GM21360 (cell line): ENCODE results near the gene PTPRG.

Experiments
- ATAC-seq: cut with Tn5 transposase; IDR thresholded peaks from one replicate; pipeline ENCODE4 v1.9.1; 2021; ENCODE audit warnings: mild to moderate bottlenecking, moderate library complexity; ENCODE audit not compliant: unreplicated experiment

PTPRG gene

DNA sequence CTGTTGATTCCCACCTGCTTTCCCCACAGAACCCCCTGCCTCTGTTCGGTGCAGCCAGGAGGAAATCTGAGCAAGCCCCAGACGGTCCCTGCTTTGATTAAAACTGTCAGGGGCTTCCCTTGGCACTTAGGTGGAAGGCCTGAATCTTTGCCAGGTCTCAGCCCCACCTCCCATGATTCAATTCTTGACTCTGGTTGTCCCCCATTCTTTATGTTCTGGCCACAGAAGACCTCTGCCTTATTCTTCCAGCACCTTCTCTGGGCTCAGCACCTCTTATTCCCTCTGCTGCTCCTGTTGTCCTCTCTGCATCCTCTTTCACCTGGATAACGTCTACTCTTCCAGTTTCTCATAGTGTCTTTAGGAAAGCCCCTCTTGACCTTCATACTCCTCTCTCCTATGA, 349.4 kb downstream of the PTPRG start:
- no peak for ATAC-seq

DNA sequence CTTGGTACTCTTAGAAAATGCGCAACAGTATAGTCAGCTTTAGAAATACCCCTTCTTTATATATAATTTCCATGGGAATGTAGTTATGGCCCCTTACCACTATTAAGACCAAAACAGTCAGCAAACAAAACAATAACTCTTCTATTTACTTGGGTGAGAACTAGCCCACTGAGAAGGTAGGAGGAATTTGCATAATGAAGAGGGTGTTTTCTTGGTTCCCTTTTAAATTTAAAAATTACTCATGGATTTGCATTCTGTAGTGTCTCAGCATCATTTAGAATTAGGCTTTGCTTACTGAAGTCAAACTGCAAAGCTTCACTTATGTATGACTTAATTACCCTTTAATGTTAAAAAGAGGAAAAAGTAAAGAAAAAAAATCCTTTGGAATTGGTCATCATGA, 350.8 kb downstream of the PTPRG start:
- ATAC-seq: peak; percentile 84

DNA sequence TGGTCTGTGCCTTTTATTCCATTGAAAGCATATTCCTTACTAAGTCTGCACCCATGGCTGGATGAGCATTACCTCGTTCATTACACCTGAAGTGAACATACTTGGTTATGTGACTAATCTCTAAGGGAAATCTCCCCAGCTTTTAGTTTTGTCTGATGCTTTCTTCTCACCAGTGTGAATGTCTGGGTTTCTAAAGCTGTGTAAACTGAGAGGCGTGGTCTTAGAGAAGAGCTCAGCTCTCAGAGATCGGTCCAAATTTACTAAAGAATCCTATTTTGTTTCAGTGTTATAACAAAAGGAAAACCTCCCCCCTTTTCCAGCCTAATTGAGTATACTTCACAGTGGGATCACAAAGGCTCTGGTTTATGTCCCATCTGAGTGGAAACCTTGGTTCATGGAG, 352.3 kb downstream of the PTPRG start:
- ATAC-seq: no peak

DNA sequence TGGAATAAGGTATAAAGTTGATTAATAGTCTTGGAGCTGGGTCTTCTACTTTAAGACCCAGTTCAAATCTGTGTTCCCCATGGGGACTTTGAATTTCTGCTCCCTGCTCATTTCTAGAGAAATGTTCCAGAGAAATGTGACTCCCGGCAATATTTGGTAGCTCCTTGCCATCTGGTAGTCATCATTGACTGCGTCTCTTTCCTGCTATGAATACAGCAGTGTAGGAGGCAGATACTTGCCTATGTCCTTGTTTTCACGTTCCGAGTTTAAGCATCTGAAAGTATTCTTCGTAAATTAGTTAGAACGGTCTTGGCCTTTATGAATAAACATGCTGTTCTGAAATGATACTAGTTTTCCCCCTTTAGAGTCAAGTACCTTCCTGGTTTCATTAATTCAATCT, 352.9 kb downstream of the PTPRG start:
- no peak for ATAC-seq

DNA sequence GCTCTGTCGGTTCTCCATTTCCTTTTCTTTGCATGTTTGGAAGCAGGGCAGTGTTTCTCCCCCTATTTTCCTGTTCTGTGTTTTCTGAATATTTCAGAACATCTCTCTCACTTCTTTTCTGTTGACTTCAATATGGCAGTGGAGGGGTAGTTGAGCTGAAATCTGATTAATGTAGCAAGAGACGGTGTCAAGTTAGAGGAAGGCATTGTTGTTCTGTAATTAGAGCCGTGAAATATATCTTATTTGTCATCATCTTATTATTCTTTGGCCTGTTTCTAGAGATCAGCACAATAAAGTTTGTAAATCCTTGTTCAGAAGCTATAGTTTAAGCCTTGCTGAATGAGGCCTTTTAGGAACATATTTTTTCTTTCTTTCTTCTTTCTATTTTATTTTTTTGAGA, 353.9 kb downstream of the PTPRG start:
- ATAC-seq: no peak

DNA sequence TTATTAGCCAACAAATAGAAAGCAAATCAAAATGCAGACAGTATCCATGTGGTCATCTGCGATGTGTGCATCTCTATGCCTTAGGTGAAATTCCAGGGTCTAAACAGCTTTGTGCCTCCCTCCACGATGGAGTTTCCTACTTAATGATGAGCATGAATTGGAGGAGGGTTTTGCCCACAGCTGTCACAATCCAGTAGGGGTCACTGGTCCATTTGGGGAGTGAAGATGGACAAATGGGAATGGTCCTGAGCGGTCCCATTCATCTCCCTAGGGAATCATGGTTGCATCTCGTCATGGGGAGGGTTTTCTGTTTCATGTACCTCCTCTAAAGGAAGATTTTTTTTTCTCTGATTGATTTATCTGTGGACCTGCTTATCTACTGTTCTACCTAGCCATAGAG, 358.0 kb downstream of the PTPRG start:
- ATAC-seq: no peak

DNA sequence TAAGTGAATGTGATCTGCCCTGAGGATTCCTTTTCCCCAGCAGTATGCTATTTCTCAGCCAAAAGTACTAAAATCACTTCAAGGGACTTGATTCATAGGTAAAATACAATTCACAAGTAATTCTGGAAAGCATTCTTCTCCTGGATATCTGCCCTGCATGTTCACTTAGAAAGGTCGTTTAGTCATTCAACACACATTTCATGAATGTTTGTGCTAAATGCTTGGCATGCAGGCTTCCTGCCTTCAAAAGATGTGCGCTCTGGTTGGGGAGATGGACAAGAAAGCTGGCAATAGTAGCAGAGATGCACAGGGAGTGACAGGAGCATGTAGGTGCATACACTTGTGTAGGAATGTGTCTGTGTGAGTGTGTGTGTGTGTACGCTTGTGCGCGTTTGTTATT, 360.7 kb downstream of the PTPRG start:
- no peak for ATAC-seq

DNA sequence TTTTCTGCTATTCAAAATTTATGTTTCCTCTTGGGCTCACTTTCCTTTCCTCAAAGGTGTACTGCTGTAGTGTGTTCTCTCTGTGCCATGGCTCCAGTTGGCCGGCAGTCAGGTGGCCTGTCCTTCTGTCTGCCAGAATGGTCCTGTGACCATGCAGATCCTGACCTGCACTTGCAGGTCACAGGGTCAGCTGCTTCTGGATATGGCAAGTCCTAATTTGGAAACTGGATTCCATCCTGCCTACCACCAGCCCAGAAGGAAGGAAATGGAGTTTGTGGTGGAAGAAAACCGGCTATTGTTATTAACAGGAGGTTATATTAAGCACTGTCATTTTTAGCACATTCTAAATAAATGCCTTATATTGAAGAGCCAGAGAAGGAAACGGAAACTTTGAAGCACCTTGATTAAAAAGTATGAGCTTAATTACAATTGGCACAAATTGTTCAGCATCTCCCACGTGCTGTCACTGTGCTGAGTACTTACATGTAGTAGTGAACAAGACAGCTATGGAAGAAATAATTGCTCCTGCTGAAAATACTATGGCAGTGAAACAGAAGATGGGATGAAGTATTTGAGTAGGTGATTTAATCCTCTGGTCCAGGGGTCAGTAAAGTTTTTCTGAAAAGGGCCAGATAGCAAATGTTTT, 362.8 kb downstream of the PTPRG start:
- no peak for ATAC-seq

DNA sequence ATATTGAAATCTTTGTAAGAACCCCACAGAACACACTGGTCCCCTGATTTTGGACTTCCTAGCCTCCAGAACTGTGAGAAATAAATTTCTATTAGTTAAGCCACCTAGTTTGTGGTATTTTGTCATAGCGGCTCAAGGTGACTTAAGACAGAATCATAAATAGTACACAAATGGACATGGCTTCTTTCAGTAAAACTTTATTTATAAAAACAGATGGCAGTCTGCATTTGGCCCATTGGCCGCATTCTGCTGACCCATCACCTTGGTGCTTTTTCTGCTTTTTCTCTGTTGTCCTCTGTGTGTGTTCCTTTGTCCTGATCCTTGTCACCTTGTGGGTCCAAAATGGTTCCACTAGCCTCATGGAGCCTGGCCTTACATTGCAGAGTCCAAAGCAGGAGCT, 363.6 kb downstream of the PTPRG start:
- ATAC-seq: no peak

DNA sequence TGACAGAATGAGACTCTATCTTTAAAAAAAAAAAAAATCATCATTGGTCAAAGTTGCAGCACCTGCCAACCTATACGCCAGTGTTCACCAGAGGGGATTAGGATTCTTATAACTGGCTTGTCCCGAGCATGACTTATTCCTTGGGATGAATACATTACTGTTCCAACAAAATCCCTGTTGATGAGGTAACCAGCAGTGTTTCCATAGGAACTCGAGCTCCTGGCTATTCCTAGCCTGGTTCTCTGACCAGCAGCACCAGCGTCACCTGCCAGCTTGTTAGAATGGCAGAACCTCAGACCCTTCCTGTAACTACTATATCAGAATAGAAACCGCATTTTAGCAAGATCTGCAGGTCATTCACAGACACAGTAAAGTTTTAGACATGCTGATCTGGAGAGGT, 364.4 kb downstream of the PTPRG start:
- no peak for ATAC-seq

DNA sequence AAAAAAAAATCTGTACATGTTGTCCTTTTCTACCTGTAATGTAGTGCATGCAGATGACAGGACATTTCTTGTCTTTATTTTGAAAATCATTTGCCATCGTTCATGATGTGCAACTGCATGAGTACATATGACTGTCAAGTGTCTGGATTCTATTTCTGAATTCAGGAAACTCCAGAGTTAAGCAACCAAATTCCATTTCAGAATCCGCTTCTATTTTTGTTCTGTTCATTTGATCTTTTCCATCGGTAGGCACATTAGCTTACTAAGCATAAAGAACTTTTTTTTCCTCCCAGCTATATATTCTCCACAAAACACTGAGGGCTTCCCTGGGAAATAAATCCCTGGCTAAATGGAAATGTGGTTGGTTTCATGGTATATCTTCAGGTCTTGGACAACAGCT, 365.6 kb downstream of the PTPRG start:
- no peak for ATAC-seq

DNA sequence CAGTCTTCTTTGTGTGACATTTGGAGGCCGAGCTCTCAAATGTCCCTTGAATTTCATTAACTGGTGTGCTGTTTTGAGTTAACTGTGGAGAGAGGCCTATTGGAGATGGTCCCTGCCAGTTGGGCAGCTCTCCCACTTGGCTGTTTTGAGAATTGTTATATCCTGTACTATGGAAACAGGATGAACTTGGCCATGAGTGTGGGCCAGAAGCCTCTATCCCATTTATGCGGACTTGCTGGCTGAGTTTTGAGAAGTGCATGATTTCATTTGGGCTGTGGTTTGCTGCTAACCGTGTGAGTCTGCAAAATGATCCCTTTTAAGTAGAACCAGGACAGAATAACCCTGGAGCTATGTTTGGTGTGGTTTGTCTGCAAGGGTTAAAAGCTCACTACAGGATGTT, 366.0 kb downstream of the PTPRG start:
- no peak for ATAC-seq

DNA sequence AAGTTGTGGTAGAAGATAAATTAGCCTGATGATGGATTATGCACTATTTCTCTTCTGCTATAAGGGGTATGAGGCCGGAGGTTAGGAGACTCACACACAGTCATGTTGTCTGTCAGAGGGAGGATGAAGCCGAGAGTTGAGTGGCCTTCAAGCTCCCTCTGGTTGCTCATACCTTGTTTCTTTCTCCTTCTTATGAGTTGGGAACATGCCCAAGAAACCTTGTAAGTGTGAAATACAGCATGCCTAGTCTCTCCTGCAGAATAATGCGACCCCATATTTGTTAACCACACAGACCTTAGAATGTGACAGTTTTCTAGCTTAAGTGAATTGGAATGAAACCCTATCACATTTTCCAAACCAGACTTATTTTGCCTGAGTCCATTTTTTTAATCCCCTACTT, 366.7 kb downstream of the PTPRG start:
- no peak for ATAC-seq

DNA sequence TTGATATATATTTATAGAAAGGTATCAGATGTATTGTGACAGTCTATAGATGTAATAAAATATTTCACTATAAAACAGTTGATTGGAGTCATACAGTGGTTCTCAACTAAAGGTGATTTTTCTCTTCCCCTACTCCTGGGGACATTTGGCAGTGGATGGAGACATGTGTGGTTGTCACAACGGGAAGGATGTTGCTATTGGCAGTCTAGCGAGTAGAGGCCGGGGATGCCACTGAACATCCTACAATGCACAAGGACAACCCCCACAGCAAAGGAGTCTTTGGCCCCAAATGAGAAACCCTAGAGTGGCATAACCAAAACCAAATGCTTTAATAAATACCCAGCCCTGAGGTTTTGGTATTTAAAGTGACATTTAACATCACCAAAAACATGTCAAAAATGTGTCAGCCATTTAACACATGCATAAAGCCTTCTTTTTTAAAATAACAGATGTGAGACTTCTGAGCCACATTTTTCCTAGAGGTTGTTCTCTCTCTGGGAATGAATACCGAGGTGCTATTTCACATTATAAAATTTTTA, 367.5 kb downstream of the PTPRG start:
- ATAC-seq: no peak

DNA sequence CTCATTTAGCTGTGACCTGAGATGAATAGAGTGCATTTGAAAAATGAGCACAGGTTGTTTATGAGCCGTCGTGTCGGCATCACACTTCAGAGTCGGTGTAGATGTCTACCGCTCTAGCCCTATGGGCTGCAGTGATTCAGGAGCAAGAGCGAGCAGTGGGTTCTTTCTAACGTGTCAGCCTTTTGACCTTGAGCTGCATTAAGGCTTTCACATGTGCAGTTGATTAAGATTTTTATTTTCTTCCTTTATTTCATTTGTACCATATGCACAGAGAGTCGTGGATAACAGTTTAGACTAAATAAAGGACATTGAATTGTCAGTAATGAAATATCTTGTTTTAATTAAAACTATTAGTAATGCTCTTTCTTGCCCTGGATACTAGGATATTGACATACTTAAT, 368.2 kb downstream of the PTPRG start:
- ATAC-seq: no peak

DNA sequence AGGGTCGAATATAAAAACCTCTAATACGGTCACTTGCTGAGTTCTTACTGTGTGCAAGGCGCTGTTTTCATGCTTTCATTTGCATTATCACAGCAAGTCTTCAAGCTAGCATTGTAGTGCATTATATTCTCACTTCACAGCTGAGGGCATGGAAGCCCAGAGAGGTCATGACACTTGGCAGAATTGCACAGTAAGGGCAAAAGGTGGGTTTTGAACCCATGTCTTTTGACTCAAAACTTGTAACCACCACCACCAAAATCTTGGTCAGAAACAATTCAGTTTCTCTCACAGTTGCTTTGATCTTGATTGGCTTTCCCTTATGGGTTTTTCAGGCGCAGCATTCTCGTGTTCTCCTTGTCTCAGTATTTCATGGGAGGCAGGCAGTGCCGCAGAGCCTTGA, 371.1 kb downstream of the PTPRG start:
- ATAC-seq: no peak

DNA sequence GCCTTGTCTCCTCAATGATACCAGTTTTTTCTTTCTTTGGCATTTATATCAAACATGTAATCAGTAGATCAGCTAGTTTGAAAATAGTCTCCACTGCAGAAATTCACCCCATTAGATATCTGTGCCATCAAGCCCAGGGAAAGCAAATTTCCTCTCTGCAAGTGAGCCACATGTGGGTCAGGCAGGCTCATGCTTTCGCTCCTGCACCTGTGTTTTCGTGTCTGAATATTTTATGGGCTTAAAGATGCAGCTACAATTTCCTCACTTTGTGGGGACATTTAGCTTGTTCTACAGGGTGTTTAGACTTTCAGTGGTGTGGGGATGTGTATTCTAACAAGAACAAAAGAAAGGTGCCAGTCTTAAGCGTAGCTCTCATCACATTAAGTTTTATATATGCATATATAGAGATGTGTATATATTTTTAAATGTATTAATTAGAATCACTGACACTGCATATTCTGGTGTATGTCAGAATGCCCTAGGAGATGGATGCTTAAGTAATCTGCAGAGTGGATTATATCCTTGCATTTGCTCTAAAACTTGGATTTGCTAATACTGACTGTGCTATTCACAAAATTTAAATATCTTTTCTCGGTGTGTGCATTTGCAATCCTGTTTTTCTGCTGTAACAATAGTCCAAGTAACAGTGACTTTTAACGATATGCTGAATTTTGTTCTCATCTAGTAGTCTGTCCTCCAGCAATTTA, 372.6 kb downstream of the PTPRG start:
- ATAC-seq: no peak

DNA sequence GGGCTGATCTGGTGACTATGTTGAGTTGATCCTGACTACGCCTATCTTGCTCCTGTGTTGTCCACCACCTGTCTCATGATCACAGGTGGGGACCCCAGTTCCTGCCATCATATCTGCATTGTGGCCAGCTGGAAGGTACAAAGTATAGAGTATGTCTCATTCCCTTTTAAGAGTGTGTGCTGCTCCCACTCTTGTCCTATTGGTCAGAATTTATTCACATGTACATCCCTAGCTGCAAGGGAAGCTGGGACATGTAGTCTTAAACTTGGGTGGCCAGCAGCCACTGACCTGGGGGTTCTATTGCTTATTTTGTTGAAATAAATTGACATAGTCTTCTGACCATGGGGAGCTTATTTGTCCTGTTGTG, 373.1 kb downstream of the PTPRG start:
- no peak for ATAC-seq

DNA sequence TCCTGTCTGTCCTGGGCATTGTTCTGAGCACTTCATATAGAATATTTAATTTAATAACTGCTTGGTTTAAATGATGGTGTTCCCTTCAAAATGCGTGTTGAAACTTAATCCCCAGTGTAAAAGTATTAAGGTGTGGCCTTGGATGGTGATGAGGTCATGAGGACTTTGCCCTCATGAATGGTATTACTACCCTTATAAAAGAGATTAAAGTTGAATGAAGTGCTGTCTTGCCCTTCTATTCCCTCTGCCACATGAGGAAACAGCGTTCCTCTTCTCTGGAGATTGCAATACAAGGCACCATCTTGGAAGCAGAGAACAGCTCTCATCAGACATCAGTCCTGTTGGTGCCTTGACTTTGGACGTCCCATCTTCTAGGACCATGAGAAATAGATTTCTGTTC, 374.4 kb downstream of the PTPRG start:
- ATAC-seq: no peak

DNA sequence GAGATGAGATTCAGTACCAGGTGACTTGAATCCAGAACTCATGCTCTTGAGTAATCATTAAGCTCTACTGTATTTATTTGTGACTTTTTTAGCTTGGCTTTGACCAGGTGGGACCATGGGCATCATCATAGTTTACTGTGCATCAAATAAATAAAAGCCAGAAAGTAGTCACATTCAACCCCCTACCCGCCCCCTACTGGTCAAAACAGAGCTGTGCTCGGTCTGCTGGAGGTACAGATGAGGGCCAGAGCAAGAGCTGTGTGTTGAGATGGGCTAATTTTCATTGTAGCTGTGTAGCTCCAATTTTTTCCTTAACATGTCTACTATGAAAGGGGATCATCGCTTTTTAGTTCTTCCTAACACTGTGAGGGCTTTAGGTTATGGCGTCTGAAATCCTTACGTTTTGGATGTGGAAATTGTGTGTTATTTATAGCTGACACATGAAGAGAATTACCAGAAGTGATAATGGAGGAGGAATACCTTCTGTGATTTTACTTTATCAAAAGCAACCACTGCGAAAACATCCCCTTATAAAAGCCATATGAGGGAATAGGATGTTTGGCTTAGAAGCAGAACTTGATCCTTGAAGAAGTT, 375.1 kb downstream of the PTPRG start:
- no peak for ATAC-seq

DNA sequence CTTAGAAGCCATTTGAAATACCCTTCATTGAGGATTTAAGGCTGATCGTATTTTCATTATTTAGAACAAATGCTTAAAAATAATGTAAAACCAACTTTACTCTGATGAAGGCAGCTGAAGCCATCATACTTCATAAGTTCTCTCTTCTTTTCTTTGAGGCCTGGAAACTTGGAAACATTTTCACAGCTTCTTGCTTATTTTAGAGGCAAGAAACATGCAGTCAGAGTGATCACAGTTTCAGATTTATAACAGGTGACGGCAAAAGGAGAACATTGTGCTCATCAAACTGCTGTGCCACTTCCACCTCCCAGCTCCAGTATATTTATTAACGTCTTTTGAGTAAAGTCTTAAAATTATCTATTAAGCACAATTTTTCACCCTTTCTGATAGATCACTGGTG, 376.1 kb downstream of the PTPRG start:
- ATAC-seq: no peak

DNA sequence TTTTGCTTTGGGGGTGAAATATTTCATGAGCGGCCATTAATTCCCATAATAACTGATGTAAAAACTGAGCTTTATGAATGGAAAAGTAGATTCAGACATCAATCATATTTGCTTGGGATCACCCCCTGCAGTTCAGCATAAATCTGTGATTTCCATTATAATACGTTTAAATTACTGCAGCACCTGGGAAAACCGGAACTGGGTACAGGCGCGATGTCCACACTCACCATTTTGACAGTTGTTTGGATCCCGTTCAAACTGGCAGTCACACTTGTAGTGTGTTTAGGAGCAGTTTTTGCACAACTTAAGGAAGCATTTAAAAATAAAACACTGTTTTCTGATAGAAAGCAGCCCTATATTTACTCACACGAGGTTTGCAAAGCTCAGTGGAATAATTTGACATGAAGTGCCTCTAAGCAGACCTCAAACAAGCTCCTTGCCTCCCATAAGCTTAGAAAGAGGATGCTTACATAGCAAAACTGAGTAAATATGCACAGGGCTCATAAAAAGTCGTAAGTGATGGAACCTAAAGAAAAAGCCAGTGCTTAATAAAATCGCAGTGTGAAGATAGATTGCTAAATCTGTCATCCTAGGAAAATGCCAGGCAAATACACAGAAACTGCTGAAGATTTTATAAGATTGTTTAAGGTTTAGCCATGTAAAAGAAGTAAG, 377.6 kb downstream of the PTPRG start:
- ATAC-seq: no peak
